ENCODE data around the gene MICU1. TPM values are rescaled to one million over a fixed set of nuclear protein-coding genes. Genes with fewer than 3 reads are reported as not detected.

The MICU1 gene
- total RNA-seq, 1 experiment from 2014 or later: 25.5 TPM

GRCh38 chr10:72511459-72511858 is 114.4 kb downstream of the MICU1 start:
- no peaks in the 10 kb centered on the region for H3K9me3 Mint-ChIP-seq (ENCODE audit: unreplicated experiment)
- H3K4me1 Mint-ChIP-seq (ENCODE audit: insufficient read depth, unreplicated experiment): no peaks in the 10 kb centered on the region
- no peaks in the 10 kb centered on the region for H3K27me3 Mint-ChIP-seq (ENCODE audit: insufficient read depth, unreplicated experiment)
- DNase-seq (ENCODE audit: unreplicated experiment): no peak
- H3K27ac Mint-ChIP-seq (ENCODE audit: low read depth, unreplicated experiment): no peak overlapping the region
- intact Hi-C loops (cut with micrococcal nuclease): no loop called here
- TF ChIP-seq CTCF (IDR thresholded peaks at IDR 0.05; ENCODE audit: unreplicated experiment): no peak
- BruUV-seq (replicated peaks): no TSS peak
- peaks cover 5% of the 10 kb centered on the region for H3K36me3 Mint-ChIP-seq (ENCODE audit: insufficient read depth, unreplicated experiment)
- H3K4me3 Mint-ChIP-seq (ENCODE audit: unreplicated experiment): no peak overlapping the region
- ChIA-PET POLR2A (interaction anchor here (0.6 kb wide), 1 partner anchor 79 kb away, joined by 3 read pairs; no protein-coding TSS in a partner anchor), CTCF (interaction anchor here (0.6 kb wide), 1 partner anchor 19 kb away, joined by 3 read pairs; no protein-coding TSS in a partner anchor)

GRCh38 chr10:72509941-72510340 is 115.9 kb downstream of the MICU1 start:
- CTCF ChIA-PET: no interaction called here
- BruUV-seq (replicated peaks): no TSS peak
- Mint-ChIP-seq H3K27me3 (ENCODE audit: insufficient read depth, unreplicated experiment) (no peaks in the 10 kb centered on the region), H3K4me3 (ENCODE audit: unreplicated experiment) (no peak overlapping the region), H3K9me3 (ENCODE audit: unreplicated experiment) (no peaks in the 10 kb centered on the region), H3K4me1 (ENCODE audit: insufficient read depth, unreplicated experiment) (no peaks in the 10 kb centered on the region), H3K27ac (ENCODE audit: low read depth, unreplicated experiment) (no peak overlapping the region), H3K36me3 (ENCODE audit: insufficient read depth, unreplicated experiment) (no peaks in the 10 kb centered on the region)
- POLR2A ChIA-PET: no interaction called here
- TF ChIP-seq CTCF (IDR thresholded peaks at IDR 0.05; ENCODE audit: unreplicated experiment): no peak
- intact Hi-C loops (cut with micrococcal nuclease): no loop called here
- no peak for DNase-seq (ENCODE audit: unreplicated experiment)

- Mint-ChIP-seq H3K4me3 (ENCODE audit: unreplicated experiment) (no peak overlapping the region), H3K36me3 (ENCODE audit: insufficient read depth, unreplicated experiment) (no peaks in the 10 kb centered on the region), H3K27me3 (ENCODE audit: insufficient read depth, unreplicated experiment) (no peaks in the 10 kb centered on the region), H3K27ac (ENCODE audit: low read depth, unreplicated experiment) (no peak overlapping the region), H3K4me1 (ENCODE audit: insufficient read depth, unreplicated experiment) (no peaks in the 10 kb centered on the region), H3K9me3 (ENCODE audit: unreplicated experiment) (no peaks in the 10 kb centered on the region)
- ChIA-PET CTCF (no interaction called here), POLR2A (interaction anchor here (0.6 kb wide), 1 partner anchor 15 kb away, joined by 3 read pairs; no protein-coding TSS in a partner anchor)
- no peak for DNase-seq (ENCODE audit: unreplicated experiment)
- no peak for TF ChIP-seq CTCF (IDR thresholded peaks at IDR 0.05; ENCODE audit: unreplicated experiment)
- intact Hi-C loops (cut with micrococcal nuclease): no loop called here
- BruUV-seq (replicated peaks): no TSS peak
Observed at GRCh38 chr10:72509206-72509799, 116.6 kb downstream of the MICU1 start.

GRCh38 chr10:72508033-72508432 is 117.8 kb downstream of the MICU1 start:
- no peaks in the 10 kb centered on the region for H3K4me1 Mint-ChIP-seq (ENCODE audit: insufficient read depth, unreplicated experiment)
- no peak for TF ChIP-seq CTCF (IDR thresholded peaks at IDR 0.05; ENCODE audit: unreplicated experiment)
- H3K4me3 Mint-ChIP-seq (ENCODE audit: unreplicated experiment): no peak overlapping the region
- H3K9me3 Mint-ChIP-seq (ENCODE audit: unreplicated experiment): no peaks in the 10 kb centered on the region
- ChIA-PET POLR2A (no interaction called here), CTCF (no interaction called here)
- no peaks in the 10 kb centered on the region for H3K27me3 Mint-ChIP-seq (ENCODE audit: insufficient read depth, unreplicated experiment)
- intact Hi-C loops (cut with micrococcal nuclease): no loop called here
- no peak overlapping the region for H3K27ac Mint-ChIP-seq (ENCODE audit: low read depth, unreplicated experiment)
- no peak for DNase-seq (ENCODE audit: unreplicated experiment)
- peaks cover 1% of the 10 kb centered on the region for H3K36me3 Mint-ChIP-seq (ENCODE audit: insufficient read depth, unreplicated experiment)
- BruUV-seq (replicated peaks): no TSS peak

All from MCF 10A (cell line).